IMR-90 (cell line): Measurements from ENCODE around the gene SVEP1.

Experiments
- CTCF ChIP-seq: conservative IDR thresholded peaks from 2 replicates; pipeline ENCODE4 v1.5.1; 2012; ENCODE audit warnings: mild to moderate bottlenecking, low read depth, low read length, improper control_type of control experiment
- ELK1 ChIP-seq: fragments of 150-350 bp; IDR thresholded peaks from 2 replicates; pipeline ENCODE4 v1.6.1; 2016; ENCODE audit warnings: low read depth, mild to moderate bottlenecking, low read length, moderate library complexity, borderline replicate concordance
- MAZ ChIP-seq: IDR thresholded peaks from 2 replicates; pipeline ENCODE4 v1.6.1; 2012; ENCODE audit warnings: low read depth, mild to moderate bottlenecking, low read length, improper control_type of control experiment, moderate library complexity, borderline replicate concordance
- MXI1 ChIP-seq: IDR thresholded peaks from 2 replicates; pipeline ENCODE4 v1.6.1; 2012; ENCODE audit warnings: low read depth, mild to moderate bottlenecking, low read length, moderate library complexity, borderline replicate concordance
- POLR2A ChIP-seq: IDR thresholded peaks from 2 replicates; pipeline ENCODE4 v1.6.1; 2012; ENCODE audit warnings: mild to moderate bottlenecking, low read depth, low read length

GRCh38 chr9:110517483-110517882, 62.1 kb downstream of the SVEP1 start:
- TF ChIP-seq CTCF (no peak), MXI1 (no peak), ELK1 (no peak), POLR2A (no peak), MAZ (no peak)
